ENCODE results near the gene CDK5RAP1.

The CDK5RAP1 gene

DNA sequence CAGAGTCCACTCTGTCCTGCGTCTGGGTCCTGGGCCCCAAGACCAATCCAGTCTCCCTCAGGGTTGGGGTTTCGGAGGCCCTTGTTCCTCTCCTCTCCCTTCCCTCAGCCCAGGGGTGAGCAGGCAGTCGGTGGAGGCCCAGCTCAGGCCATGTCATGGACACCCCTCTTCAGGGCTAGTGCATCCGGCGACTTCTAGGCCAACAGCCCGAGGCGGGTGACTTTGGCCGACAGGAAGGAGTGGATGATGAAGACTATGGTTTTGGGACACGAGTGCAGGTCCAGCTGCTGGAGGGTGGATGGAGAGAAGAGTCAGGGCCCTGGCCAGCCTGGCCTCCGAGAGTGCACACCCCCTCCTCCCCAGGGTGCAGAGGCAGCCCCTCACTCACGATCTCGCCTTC is 7.0 kb upstream of the CDK5RAP1 start:
- TF ChIP-seq EZH2 (IDR thresholded peaks at IDR 0.05; ENCODE audit: borderline replicate concordance, low read length): no peak
- TF ChIP-seq, protein P1, sequence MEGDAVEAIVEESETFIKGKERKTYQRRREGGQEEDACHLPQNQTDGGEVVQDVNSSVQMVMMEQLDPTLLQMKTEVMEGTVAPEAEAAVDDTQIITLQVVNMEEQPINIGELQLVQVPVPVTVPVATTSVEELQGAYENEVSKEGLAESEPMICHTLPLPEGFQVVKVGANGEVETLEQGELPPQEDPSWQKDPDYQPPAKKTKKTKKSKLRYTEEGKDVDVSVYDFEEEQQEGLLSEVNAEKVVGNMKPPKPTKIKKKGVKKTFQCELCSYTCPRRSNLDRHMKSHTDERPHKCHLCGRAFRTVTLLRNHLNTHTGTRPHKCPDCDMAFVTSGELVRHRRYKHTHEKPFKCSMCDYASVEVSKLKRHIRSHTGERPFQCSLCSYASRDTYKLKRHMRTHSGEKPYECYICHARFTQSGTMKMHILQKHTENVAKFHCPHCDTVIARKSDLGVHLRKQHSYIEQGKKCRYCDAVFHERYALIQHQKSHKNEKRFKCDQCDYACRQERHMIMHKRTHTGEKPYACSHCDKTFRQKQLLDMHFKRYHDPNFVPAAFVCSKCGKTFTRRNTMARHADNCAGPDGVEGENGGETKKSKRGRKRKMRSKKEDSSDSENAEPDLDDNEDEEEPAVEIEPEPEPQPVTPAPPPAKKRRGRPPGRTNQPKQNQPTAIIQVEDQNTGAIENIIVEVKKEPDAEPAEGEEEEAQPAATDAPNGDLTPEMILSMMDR (IDR thresholded peaks at IDR 0.05; ENCODE audit: low read length): no peak
- no peaks in the 10 kb centered on the region for H3K27me3 ChIP-seq (ENCODE audit: insufficient read depth, low read length)
- peaks cover 31% of the 10 kb centered on the region for H3K36me3 ChIP-seq (ENCODE audit: insufficient read depth, low read length)
- peak overlapping the region; percentile 39 for H3K4me3 ChIP-seq (ENCODE audit: low read depth, low read length, poor library complexity, severe bottlenecking)
- peaks cover 25% of the 10 kb centered on the region for H3K4me1 ChIP-seq (ENCODE audit: insufficient read depth, low read length, severe bottlenecking)
- no peaks in the 10 kb centered on the region for H4K20me1 ChIP-seq (ENCODE audit: insufficient read depth, low read length)
- H3K4me2 ChIP-seq (ENCODE audit: low read length): peak overlapping the region; percentile 67
- peak overlapping the region; percentile 94 for H3K27ac ChIP-seq (ENCODE audit: low read depth, low read length, poor library complexity, severe bottlenecking)
- no peak overlapping the region for H2AFZ ChIP-seq (ENCODE audit: low read length)
- peak overlapping the region; percentile 58 for H3K9ac ChIP-seq (ENCODE audit: low read length)
- H3K9me3 ChIP-seq (ENCODE audit: low read length): no peaks in the 10 kb centered on the region
- H3K9me2 ChIP-seq (ENCODE audit: low read depth, low read length): no peaks in the 10 kb centered on the region
- no peaks in the 10 kb centered on the region for H3K79me2 ChIP-seq (ENCODE audit: insufficient read depth, low read length)
- H3F3A ChIP-seq (ENCODE audit: insufficient read depth, low read length): no peaks in the 10 kb centered on the region

DNA sequence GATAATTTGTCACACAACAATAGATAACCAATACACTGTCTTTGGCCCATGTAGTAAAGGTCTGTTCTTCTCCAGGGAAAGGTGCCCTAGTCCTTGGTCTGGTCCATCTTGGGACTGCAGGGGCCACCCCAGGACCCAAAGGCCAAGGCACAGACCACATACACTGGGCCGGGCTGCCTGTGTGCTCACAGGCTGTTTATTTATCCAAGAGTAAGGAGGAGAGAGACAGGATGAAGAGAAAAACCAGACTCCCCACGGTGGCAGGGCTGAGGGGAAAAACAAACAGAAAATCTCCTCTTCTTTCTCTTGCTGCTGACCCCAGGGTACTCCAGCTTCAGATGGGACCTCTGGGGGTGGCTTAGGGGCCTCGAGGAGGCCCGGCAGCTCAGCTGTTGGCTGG is 6.5 kb upstream of the CDK5RAP1 start:
- peaks cover 25% of the 10 kb centered on the region for H3K4me1 ChIP-seq (ENCODE audit: insufficient read depth, low read length, severe bottlenecking)
- no peak overlapping the region for H2AFZ ChIP-seq (ENCODE audit: low read length)
- H3K4me2 ChIP-seq (ENCODE audit: low read length): peak overlapping the region; percentile 67; the same call in 1 of the 2 replicates
- H4K20me1 ChIP-seq (ENCODE audit: insufficient read depth, low read length): no peaks in the 10 kb centered on the region
- H3K9ac ChIP-seq (ENCODE audit: low read length): peak overlapping the region; percentile 58; the same call in 1 of the 2 replicates
- H3K27me3 ChIP-seq (ENCODE audit: insufficient read depth, low read length): no peaks in the 10 kb centered on the region
- peaks cover 31% of the 10 kb centered on the region for H3K36me3 ChIP-seq (ENCODE audit: insufficient read depth, low read length)
- peak overlapping the region; percentile 39 for H3K4me3 ChIP-seq (ENCODE audit: low read depth, low read length, poor library complexity, severe bottlenecking)
- TF ChIP-seq, protein P1 (IDR thresholded peaks at IDR 0.05; ENCODE audit: low read length): no peak
- TF ChIP-seq EZH2 (IDR thresholded peaks at IDR 0.05; ENCODE audit: borderline replicate concordance, low read length): no peak
- no peaks in the 10 kb centered on the region for H3K9me2 ChIP-seq (ENCODE audit: low read depth, low read length)
- no peaks in the 10 kb centered on the region for H3F3A ChIP-seq (ENCODE audit: insufficient read depth, low read length)
- peak overlapping the region; percentile 94 for H3K27ac ChIP-seq (ENCODE audit: low read depth, low read length, poor library complexity, severe bottlenecking)
- no peaks in the 10 kb centered on the region for H3K79me2 ChIP-seq (ENCODE audit: insufficient read depth, low read length)
- no peaks in the 10 kb centered on the region for H3K9me3 ChIP-seq (ENCODE audit: low read length)

DNA sequence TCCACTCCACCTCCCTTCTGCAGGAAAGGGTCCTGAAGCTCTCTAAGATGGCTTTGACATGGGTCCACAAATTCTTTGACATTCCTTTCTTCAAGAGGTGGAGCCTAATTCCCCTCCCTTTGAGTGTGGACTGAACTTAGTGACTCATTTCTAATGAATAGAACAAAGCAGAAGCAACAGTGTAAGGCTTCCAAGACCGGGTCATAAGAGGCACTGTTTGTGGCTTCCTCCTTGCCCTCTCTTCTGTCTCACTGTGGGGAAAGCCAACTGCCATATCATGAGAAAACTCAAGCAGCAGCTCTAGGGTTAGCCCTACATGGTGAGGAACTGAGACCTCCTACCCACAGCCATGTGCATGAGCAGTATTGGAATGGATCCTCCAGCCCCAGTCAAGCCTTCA is 5.9 kb upstream of the CDK5RAP1 start:
- peaks cover 31% of the 10 kb centered on the region for H3K36me3 ChIP-seq (ENCODE audit: insufficient read depth, low read length)
- H4K20me1 ChIP-seq (ENCODE audit: insufficient read depth, low read length): no peaks in the 10 kb centered on the region
- TF ChIP-seq EZH2 (IDR thresholded peaks at IDR 0.05; ENCODE audit: borderline replicate concordance, low read length): no peak
- TF ChIP-seq, protein P1 (IDR thresholded peaks at IDR 0.05; ENCODE audit: low read length): no peak
- H3K4me2 ChIP-seq (ENCODE audit: low read length): peak overlapping the region; percentile 67; the same call in 1 of the 2 replicates
- H3K9me2 ChIP-seq (ENCODE audit: low read depth, low read length): no peaks in the 10 kb centered on the region
- H3F3A ChIP-seq (ENCODE audit: insufficient read depth, low read length): no peaks in the 10 kb centered on the region
- H3K79me2 ChIP-seq (ENCODE audit: insufficient read depth, low read length): no peaks in the 10 kb centered on the region
- H3K9ac ChIP-seq (ENCODE audit: low read length): no peak overlapping the region; the same call in 1 of the 2 replicates
- H3K27me3 ChIP-seq (ENCODE audit: insufficient read depth, low read length): no peaks in the 10 kb centered on the region
- H3K4me1 ChIP-seq (ENCODE audit: insufficient read depth, low read length, severe bottlenecking): peaks cover 30% of the 10 kb centered on the region
- no peak overlapping the region for H2AFZ ChIP-seq (ENCODE audit: low read length)
- H3K4me3 ChIP-seq (ENCODE audit: low read depth, low read length, poor library complexity, severe bottlenecking): peak overlapping the region; percentile 39
- H3K27ac ChIP-seq (ENCODE audit: low read depth, low read length, poor library complexity, severe bottlenecking): peak overlapping the region; percentile 94
- no peaks in the 10 kb centered on the region for H3K9me3 ChIP-seq (ENCODE audit: low read length)
